RWPE2 (cell line): ENCODE results near the gene CAMSAP3.

Experiments
- ATAC-seq: fragments of 200-7000 bp; cut with Tn5 transposase; 3 replicates; pipeline ENCODE4 v1.9.1; 2021; ENCODE audit warnings: low read depth
- DNase-seq: peaks from one replicate; pipeline ENCODE4 v3.0.0-alpha.2; 2020; ENCODE audit warnings: low spot score
- H3K27ac ChIP-seq: fragments of 450-650 bp; 2 replicates; pipeline ENCODE4 v1.5.1; 2017; ENCODE audit warnings: mild to moderate bottlenecking; ENCODE audit not compliant: poor library complexity, severe bottlenecking
- H3K27me3 ChIP-seq: fragments of 250-450 bp; sonication (Bioruptor Pico); 2 replicates; pipeline ENCODE4 v1.5.1; 2021; ENCODE audit warnings: mild to moderate bottlenecking, moderate library complexity; ENCODE audit not compliant: insufficient read depth, poor library complexity, severe bottlenecking
- H3K36me3 ChIP-seq: fragments of 250-450 bp; sonication (Bioruptor Pico); 2 replicates; pipeline ENCODE4 v1.5.1; 2020; ENCODE audit warnings: low read depth, mild to moderate bottlenecking, moderate library complexity
- H3K4me1 ChIP-seq: fragments of 250-450 bp; sonication (Bioruptor Pico); 2 replicates; pipeline ENCODE4 v1.5.1; 2021; ENCODE audit warnings: mild to moderate bottlenecking, moderate library complexity; ENCODE audit not compliant: insufficient read depth, poor library complexity, severe bottlenecking
- H3K4me3 ChIP-seq: fragments of 250-450 bp; sonication (Bioruptor Pico); 2 replicates; pipeline ENCODE4 v1.5.1; 2021; ENCODE audit warnings: mild to moderate bottlenecking, moderate library complexity; ENCODE audit not compliant: severe bottlenecking
- H3K9me3 ChIP-seq: fragments of 250-450 bp; sonication (Bioruptor Pico); 2 replicates; pipeline ENCODE4 v1.5.1; 2021; ENCODE audit warnings: mild to moderate bottlenecking, moderate library complexity; ENCODE audit not compliant: severe bottlenecking
- TF ChIP-seq, protein P1 (sequence below): fragments of 450-650 bp; IDR thresholded peaks from one replicate; pipeline ENCODE4 v1.5.1; 2017; ENCODE audit warnings: mild to moderate bottlenecking, moderate library complexity; ENCODE audit not compliant: poor library complexity, severe bottlenecking

CAMSAP3 gene

GRCh38 chr19:7554990-7555864 is 40.4 kb upstream of the CAMSAP3 start:
- Histone ChIP-seq H3K4me1 (no peaks in the 10 kb centered on the region), H3K27ac (no peak overlapping the region), H3K36me3 (peaks cover 14% of the 10 kb centered on the region), H3K9me3 (no peaks in the 10 kb centered on the region), H3K4me3 (no peak overlapping the region), H3K27me3 (no peaks in the 10 kb centered on the region)
- ATAC-seq (no peak), DNase-seq (peak; percentile 59)
- TF ChIP-seq, protein P1, sequence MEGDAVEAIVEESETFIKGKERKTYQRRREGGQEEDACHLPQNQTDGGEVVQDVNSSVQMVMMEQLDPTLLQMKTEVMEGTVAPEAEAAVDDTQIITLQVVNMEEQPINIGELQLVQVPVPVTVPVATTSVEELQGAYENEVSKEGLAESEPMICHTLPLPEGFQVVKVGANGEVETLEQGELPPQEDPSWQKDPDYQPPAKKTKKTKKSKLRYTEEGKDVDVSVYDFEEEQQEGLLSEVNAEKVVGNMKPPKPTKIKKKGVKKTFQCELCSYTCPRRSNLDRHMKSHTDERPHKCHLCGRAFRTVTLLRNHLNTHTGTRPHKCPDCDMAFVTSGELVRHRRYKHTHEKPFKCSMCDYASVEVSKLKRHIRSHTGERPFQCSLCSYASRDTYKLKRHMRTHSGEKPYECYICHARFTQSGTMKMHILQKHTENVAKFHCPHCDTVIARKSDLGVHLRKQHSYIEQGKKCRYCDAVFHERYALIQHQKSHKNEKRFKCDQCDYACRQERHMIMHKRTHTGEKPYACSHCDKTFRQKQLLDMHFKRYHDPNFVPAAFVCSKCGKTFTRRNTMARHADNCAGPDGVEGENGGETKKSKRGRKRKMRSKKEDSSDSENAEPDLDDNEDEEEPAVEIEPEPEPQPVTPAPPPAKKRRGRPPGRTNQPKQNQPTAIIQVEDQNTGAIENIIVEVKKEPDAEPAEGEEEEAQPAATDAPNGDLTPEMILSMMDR, result no peak

DNA sequence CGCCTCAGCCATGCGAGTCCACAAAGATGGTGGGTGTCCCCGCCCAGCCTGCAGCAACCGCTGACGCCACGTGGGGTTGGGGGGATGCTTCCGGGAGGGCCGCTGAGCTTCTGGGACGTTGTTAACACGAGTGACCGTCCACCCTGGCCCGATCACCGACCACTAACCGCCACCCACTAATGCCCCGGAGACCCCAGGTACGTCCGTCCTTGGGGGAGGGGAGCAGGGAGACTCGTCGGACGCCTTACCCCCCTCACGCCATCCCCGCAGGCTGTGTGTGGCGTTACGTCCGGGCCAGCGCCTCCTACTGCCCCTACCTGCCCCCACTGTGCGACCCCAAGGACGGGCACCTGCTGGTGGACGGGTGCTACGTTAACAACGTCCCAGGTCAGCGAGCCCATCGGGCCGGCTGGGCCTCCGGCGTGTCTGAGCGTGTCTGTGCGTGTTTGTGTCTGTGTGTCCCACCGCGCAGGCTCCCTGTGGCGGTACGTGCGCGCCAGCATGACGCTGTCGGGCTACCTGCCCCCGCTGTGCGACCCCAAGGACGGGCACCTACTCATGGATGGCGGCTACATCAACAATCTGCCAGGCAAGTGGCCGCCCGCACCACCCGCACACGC is 38.9 kb upstream of the CAMSAP3 start:
- Histone ChIP-seq H3K27ac (no peak overlapping the region), H3K4me3 (no peak overlapping the region), H3K4me1 (no peaks in the 10 kb centered on the region), H3K27me3 (no peaks in the 10 kb centered on the region), H3K9me3 (no peaks in the 10 kb centered on the region), H3K36me3 (peaks cover 11% of the 10 kb centered on the region)
- TF ChIP-seq, protein P1, result no peak
- no peak for ATAC-seq
- DNase-seq, result no peak

DNA sequence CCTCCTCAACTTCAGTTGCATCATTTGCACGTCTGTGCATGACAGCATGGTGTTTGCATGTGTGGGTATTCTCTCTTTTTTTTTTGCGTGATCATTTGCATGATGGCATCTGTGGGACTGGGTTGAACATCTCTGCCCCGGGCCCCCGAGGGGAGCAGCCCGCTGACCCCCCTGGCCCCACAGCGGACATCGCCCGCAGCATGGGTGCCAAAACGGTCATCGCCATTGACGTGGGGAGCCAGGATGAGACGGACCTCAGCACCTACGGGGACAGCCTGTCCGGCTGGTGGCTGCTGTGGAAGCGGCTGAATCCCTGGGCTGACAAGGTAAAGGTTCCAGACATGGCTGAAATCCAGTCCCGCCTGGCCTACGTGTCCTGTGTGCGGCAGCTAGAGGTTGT is 37.0 kb upstream of the CAMSAP3 start:
- Histone ChIP-seq H3K9me3 (no peaks in the 10 kb centered on the region), H3K4me3 (no peak overlapping the region), H3K36me3 (peaks cover 11% of the 10 kb centered on the region), H3K27me3 (no peaks in the 10 kb centered on the region), H3K27ac (no peak overlapping the region), H3K4me1 (no peaks in the 10 kb centered on the region)
- no peak for ATAC-seq
- DNase-seq, result no peak
- TF ChIP-seq, protein P1, result no peak

GRCh38 chr19:7559102-7559501 is 36.6 kb upstream of the CAMSAP3 start:
- Histone ChIP-seq H3K27ac (no peak overlapping the region), H3K9me3 (no peaks in the 10 kb centered on the region), H3K4me1 (no peaks in the 10 kb centered on the region), H3K36me3 (peaks cover 11% of the 10 kb centered on the region), H3K4me3 (no peak overlapping the region), H3K27me3 (no peaks in the 10 kb centered on the region)
- ATAC-seq (no peak), DNase-seq (no peak)
- TF ChIP-seq, protein P1, result no peak

- ATAC-seq (no peak), DNase-seq (no peak)
- no peaks in the 10 kb centered on the region for H3K27me3 ChIP-seq
- peaks cover 11% of the 10 kb centered on the region for H3K36me3 ChIP-seq
- H3K9me3 ChIP-seq, result no peaks in the 10 kb centered on the region
- TF ChIP-seq, protein P1, result no peak
- no peak overlapping the region for H3K4me3 ChIP-seq
- H3K4me1 ChIP-seq, result no peaks in the 10 kb centered on the region
- no peak overlapping the region for H3K27ac ChIP-seq
These were observed 35.4 kb upstream of the CAMSAP3 start for GRCh38 chr19:7560255-7560654.
